ENCODE results near the gene RAD54L.
A peak's percentile ranks its signal among the peaks of the same experiment; 100 is the strongest.
"Not testable (repeated sequence)": the region's sequence is repeated elsewhere in the genome, so short reads cannot be mapped to it uniquely, and the experiment has no call there.

The RAD54L gene

GRCh38 chr1:46242918-46243317 lies 4.6 kb upstream of the RAD54L start:
- no peak for DNase-seq

GRCh38 chr1:46243831-46244230 lies 3.7 kb upstream of the RAD54L start:
- not testable (repeated sequence) for DNase-seq

- peak; percentile 58 for DNase-seq
Measured at GRCh38 chr1:46244656-46245371, 2.7 kb upstream of the RAD54L start.

- not testable (repeated sequence) for DNase-seq
Measured at GRCh38 chr1:46246136-46246535, 1.4 kb upstream of the RAD54L start.

GRCh38 chr1:46246548-46247435 lies 771 bp upstream of the RAD54L start:
- peak; percentile 34 for DNase-seq

- DNase-seq, result peak; percentile 46
Measured at GRCh38 chr1:46248122-46248920, 758 bp downstream of the RAD54L start.

GRCh38 chr1:46254668-46255067 lies 7.1 kb downstream of the RAD54L start:
- no peak for DNase-seq

- DNase-seq, result no peak
Measured at GRCh38 chr1:46256523-46256922, 9.0 kb downstream of the RAD54L start.

GRCh38 chr1:46262508-46262907 lies 14.9 kb downstream of the RAD54L start:
- DNase-seq, result no peak

- DNase-seq, result no peak
Measured at GRCh38 chr1:46263146-46263545, 15.6 kb downstream of the RAD54L start.

- DNase-seq, result no peak
Measured at GRCh38 chr1:46268578-46268977, 21.0 kb downstream of the RAD54L start.

GRCh38 chr1:46274225-46275029 lies 26.9 kb downstream of the RAD54L start:
- DNase-seq, result no peak

GRCh38 chr1:46275030-46275337 lies 27.4 kb downstream of the RAD54L start:
- no peak for DNase-seq

- DNase-seq, result no peak
Measured at GRCh38 chr1:46277658-46278373, 30.3 kb downstream of the RAD54L start.

- DNase-seq, result no peak
Measured at GRCh38 chr1:46278807-46279206, 31.2 kb downstream of the RAD54L start.

GRCh38 chr1:46280092-46280491 lies 32.5 kb downstream of the RAD54L start:
- DNase-seq, result no peak

GRCh38 chr1:46281021-46281420 lies 33.5 kb downstream of the RAD54L start:
- no peak for DNase-seq

- DNase-seq, result no peak
Measured at GRCh38 chr1:46284058-46284457, 36.5 kb downstream of the RAD54L start.

- no peak for DNase-seq
Measured at GRCh38 chr1:46284597-46285564, 37.3 kb downstream of the RAD54L start.

GRCh38 chr1:46285730-46286477 lies 38.3 kb downstream of the RAD54L start:
- peak; percentile 22 for DNase-seq

Data from MV-4-11 (cell line).